CD4-positive, alpha-beta T cell treated with Interleukin-12 subunit alpha and Interleukin-12 subunit beta, for 1 hour (primary cell): ENCODE results near the gene NPHS1.
"Not testable (repeated sequence)": the region's sequence is repeated elsewhere in the genome, so short reads cannot be mapped to it uniquely, and the experiment has no call there.

Experiments
- DNase-seq: peaks from one replicate; pipeline ENCODE4 v3.0.0-alpha.2; 2020

NPHS1 gene

DNA sequence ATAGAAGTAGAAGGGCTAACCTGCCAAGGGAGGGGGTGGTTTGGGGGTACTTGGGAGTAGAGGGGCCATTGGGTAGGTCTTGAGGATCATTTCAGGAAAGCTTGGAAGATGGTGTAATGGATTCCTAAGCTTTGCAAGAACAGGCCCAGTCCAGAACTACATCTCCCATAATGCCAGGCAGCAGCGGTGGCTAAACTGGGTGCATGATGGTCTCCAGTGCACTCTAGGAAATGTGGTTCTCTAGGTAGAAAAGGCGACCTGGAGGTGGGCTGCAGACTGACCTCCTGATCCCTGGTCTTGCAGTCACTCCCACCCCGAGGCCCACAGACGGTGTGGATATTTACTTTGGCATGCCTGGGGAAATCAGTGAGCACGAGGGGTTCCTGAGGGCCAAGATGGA is 19.9 kb upstream of the NPHS1 start:
- no peak for DNase-seq

DNA sequence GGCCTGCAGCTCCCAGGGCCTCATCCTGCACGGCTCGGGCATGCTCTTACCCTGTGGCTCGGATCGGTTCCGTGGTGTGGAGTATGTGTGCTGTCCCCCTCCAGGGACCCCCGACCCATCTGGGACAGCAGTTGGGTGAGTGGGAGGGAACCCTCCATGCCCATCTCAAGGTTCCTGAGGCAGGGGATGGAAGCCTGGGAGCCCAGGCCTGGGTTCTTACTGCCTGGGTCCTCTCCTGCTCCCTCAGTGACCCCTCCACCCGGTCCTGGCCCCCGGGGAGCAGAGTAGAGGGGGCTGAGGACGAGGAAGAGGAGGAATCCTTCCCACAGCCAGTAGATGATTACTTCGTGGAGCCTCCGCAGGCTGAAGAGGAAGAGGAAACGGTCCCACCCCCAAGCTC is 19.3 kb upstream of the NPHS1 start:
- no peak for DNase-seq

DNA sequence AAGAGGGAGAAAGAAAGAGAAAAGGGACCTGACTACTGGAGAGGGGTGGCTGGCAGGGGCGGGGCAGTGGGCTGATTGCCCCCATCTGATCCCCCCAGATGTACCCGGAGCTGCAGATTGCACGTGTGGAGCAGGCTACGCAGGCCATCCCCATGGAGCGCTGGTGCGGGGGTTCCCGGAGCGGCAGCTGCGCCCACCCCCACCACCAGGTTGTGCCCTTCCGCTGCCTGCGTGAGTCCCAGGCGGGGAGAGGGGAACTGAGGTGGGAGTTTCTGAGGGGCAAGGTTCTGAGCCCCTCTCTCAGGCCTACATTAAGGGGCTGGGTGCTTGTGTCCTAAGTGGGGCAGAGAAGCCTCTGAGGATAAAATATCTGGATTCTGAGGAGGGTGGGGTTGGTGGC is 18.5 kb upstream of the NPHS1 start:
- no peak for DNase-seq

DNA sequence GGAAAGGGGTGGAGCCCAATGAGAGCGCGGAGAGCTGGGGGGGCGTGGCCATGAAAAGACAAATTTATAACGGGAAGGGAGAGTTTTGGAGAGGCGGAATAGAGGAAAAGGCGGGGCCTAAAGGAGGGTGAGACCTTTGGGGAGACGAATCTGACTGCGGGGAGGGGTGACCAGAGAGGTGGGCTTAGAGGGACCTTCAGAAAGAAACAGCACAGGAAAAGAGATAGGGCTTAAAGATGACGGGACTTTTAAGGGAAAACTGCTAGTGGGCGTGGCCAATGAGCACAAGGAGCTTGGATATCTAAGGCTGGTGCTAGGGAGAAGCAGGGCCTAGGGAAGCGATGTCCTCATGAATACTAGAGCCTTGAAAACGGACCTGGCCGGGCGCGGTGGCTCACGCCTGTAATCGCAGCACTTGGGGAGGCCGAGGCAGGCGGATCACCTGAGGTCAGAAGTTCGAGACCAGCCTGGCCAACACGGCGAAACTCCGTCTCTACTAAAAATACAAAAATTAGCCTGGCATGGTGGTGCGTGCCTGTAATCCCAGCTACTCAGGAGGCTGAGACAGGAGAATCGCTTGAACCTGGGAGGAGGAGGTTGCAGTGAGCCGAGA is 17.9 kb upstream of the NPHS1 start:
- not testable (repeated sequence) for DNase-seq

DNA sequence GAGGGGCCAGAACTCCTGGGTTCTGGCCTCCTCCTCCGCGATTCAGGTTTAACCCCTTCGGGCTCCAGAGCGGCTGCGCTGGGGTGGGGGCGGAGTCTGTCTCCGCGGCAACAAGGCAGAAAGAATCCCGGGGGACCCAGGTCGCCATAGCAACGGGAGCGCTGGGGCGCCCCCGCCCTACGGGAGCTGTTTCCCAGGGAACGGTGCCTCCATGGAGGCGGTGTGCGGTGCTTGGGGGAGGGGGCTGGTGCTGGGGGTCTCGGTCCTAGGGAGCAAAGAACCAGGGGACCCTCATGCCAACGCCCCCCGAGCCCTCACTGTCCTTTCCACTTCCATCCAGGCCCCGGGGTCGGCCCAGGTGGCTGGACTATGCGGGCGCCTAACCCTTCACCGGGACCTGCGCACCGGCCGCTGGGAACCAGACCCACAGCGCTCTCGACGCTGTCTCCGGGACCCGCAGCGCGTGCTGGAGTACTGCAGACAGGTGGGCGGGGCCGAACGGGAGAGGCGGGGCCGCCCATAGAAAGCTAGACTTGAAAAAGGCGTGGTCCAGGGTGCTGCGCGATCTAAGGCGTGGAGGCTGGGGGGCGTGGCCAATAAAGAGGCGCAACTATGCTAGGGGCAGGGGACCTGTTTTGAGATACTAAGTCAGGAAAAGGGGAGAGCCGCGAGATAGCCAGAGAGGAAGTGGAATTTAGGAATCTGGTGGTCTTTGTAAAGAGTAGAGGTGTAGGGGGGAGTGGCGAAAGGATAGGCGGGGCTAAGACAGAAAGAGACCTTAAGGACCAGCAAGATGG is 17.2 kb upstream of the NPHS1 start:
- DNase-seq, result peak; percentile 86

DNA sequence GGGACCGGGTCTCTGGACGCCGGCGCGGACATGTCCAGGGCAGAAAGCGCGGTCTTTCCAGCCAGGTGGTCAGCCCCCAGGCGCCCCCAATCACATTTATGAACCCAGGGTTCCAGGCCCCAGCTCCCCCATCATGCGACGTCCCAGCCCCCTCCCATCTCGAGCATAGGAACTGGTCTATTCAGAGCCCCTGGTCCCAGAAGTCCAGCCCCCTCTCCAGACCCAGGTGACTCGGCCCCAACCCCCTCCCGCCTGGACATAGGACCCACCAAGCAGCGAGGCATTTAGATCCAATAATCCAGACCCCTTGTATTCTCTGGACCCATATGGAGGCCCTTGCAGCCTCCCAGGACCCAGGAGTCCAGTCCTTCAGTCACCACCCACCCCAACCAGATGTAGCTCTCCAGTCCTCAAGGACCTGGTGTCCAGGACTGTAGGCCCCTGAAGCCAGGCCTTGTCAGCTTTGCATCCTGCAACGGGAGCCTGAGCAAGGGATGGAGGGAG is 16.6 kb upstream of the NPHS1 start:
- DNase-seq, result no peak

DNA sequence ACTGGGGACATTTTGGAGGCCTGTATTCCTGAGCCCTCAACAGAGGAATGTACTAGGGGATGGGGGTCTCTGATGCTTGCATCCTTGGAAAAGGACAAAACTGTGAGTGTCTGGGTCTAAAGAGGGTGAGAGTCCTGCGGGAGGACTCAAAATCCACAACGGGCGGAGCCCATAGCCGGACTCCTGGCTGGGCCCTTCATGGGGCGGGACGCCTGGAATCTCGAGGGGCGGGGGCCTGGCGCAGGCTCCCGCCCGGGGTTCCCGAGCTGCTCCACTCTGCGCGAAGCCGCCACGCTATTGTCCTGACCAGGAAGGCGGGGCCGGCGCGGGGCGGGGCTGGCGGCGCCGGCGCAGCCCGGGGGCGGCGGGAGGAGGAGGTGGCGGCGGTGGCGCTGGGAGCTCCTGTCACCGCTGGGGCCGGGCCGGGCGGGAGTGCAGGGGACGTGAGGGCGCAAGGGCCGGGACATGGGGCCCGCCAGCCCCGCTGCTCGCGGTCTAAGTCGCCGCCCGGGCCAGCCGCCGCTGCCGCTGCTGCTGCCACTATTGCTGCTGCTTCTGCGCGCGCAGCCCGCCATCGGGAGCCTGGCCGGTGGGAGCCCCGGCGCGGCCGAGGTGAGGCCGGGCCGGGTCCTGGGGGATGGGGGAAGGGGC is 16.0 kb upstream of the NPHS1 start, which contains the start of gene APLP1:
Gene APLP1, plus strand, starts transcription at position 403 of the 651 bp plus-strand sequence. Its CDS starts 63 bp downstream, at position 466.
- DNase-seq, result peak; percentile 71

DNA sequence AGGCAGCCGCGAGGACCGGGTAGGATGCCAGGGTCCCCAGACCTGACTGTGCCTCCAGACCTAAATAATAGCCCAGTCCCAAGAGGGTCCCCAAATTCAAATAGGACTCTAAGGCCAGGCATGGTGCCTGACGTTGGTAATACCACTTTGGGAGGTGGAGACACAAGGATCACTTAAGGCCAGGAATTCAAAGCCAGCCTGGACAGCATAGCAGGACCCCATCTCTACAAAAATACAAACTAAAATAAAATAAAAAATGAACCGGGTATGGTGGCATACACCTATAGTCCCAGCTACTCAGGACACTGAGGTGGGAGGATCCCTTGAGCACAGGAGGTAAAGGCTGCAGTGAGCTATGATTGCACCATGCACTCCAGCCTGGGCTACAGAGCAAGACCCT is 10.7 kb upstream of the NPHS1 start:
- no peak for DNase-seq

DNA sequence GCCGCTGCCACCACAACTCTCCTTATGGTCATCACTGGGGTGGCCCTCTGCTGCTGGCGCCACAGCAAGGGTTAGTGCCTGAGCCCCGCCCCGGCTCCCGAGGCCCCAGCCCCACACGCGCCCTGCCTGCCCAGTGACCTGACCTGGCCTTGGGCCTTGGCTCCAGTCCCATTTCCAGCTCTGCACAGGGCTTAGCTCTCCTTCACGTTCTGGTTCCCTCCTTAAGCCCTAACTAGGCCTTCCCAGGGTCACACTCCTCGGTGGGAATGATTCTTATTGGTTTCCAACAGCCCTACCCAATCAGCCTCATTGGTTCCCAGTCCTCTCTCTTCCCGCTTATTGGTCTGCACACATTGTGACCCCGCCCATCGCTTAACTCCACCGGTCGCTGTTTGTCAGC is 10.2 kb upstream of the NPHS1 start:
- DNase-seq, result no peak

DNA sequence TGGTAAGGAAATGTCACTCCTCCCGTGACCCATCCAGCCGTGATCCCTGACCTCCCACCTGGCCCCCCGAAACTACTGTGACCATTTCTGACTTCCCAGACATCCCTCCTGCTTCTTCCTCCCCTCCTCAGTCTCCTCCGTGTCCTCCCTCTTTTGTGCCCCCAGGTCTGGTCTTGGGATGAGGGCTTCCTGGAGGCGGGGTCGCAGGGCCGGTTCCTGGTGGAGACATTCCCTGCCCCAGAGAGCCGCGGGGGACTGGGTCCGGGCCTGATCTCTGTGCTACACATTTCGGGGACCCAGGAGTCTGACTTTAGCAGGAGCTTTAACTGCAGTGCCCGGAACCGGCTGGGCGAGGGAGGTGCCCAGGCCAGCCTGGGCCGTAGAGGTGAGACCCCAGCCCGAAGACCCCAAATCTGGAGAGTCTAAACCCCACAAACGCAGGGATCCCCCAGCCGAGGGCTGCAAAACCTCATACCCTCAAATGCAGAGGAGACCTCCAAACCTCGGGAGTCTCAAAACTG is 9.4 kb upstream of the NPHS1 start:
- DNase-seq, result no peak

DNA sequence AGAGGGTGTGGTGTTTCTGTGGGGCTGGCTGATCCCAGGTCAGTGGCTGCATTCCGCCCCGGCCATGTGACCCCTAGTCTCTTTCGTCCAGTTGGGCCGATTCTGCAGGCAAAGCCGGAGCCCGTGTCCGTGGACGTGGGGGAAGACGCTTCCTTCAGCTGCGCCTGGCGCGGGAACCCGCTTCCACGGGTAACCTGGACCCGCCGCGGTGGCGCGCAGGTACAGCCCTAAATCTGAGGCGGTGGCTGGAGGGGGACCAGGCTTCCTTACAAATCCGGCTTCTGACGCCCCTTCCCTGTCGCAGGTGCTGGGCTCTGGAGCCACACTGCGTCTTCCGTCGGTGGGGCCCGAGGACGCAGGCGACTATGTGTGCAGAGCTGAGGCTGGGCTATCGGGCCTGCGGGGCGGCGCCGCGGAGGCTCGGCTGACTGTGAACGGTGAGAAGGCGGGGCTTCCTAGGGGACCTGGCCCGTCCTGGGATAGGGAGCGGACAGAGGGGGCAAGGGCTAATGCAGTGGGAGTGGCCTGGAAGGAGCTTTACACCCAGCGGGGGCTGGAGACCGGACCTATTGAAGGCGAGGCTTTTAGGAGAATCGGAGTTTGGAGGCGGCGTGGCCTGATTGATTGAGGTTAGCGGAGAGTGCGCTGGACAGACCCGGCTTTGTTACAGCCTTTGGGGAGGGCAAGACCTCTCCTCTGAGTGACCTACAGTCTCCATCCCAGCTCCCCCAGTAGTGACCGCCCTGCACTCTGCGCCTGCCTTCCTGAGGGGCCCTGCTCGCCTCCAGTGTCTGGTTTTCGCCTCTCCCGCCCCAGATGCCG is 8.7 kb upstream of the NPHS1 start:
- DNase-seq, result no peak

DNA sequence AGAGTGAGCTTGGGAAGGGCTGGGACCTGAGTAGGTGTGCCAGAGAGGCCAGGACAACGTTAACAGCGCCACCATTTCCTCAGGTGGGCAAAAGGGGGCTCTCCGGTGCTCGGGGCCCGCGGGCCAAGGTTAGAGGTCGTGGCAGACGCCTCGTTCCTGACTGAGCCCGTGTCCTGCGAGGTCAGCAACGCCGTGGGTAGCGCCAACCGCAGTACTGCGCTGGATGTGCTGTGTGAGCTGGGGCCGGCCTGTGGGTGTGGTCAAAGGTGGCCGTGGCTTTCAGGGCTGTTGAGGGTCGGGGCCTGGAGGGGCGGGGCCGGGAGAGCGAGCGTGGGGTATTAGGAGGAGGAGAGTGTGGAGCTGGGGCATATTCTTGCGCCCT is 8.1 kb upstream of the NPHS1 start:
- DNase-seq, result no peak

DNA sequence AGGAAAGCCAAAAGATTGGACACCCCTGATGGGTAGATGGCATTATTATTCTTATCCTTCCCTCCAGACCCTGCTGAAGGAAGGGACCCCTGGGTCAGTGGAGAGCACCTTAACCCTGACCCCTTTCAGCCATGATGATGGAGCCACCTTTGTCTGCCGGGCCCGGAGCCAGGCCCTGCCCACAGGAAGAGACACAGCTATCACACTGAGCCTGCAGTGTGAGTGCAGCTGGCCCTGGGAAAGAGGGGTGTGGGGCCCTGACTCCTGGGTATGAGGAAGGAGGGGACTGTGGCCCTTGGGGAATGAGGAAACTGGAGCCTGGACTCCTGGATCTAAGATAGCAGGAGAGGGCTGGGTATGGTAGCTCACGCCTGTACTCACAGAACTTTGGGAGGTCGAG is 7.1 kb upstream of the NPHS1 start:
- DNase-seq, result no peak

DNA sequence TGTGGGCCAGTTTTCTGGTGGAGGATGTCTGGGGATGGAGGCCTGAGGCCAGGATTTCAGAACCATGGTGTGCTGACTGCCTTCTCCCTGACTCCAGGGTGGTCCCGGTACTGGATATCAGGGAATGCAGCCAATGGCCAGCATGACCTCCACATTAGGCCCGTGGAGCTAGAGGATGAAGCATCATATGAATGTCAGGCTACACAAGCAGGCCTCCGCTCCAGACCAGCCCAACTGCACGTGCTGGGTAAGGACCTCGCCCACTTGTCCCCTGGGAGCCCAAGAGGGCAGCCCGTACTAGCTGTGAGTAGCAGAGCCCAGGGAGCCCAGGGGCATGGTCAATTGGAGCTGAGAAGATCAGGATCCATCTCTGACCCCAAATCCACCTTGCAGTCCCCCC is 6.0 kb upstream of the NPHS1 start:
- DNase-seq, result no peak

DNA sequence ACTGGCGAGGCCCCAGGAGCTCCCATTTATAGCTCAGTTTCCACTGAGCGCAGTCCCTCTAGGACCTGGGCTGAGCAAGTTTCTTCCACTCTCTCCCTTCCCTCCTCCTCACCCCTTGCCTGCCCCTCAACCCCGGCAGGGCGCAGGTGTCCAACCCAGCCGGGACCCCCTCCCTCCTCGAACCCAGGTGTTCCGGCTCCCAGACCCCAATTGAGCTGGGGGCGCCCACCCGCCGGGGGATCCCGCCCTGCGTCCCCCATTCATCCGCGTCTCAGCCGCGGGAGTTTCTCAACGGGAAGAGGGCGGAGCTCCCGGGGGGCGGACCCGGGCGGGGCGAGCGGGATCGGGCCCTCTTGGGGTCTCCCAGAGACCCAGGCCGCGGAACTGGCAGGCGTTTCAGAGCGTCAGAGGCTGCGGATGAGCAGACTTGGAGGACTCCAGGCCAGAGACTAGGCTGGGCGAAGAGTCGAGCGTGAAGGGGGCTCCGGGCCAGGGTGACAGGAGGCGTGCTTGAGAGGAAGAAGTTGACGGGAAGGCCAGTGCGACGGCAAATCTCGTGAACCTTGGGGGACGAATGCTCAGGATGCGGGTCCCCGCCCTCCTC is 4.3 kb upstream of the NPHS1 start, which contains the start of gene KIRREL2:
Gene KIRREL2, plus strand, starts transcription at position 366 of the 604 bp plus-strand sequence. Its CDS starts 209 bp downstream, at position 575.
- peak; percentile 20 for DNase-seq

DNA sequence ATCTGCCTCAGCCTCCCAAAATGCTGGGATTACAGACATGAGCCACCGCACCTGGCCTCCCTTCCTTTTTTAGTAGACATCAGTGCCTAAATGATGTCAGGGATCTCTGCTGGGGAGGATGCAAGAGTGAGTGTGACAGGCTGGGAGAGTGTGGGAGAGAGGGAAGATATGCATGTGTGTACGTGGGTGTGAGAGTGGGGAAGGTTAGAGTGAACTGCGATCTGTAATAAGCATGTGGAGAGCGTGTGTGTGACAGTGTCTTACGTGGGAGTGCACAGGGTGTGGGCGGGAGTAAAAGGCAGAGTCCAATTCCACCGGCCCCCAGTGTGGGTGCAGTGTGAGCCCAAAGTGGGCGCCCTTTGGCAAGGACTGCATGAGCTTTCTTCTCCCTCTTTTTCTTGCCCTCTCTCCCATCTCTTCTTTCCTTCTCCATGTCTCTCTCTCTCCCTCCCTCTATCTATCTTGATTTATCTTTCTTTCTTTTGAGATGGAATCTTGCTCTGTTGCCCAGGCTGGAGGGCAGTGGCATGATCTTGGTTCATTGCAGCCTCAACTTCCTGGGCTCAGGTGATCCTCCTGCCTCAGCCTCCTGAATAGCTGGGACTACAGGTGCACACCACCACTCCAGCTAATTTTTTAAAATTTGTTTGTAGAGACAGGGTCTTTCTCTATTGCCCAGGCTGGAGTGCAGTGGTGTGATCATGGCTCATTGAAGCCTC is 893 bp upstream of the NPHS1 start:
- DNase-seq, result no peak

DNA sequence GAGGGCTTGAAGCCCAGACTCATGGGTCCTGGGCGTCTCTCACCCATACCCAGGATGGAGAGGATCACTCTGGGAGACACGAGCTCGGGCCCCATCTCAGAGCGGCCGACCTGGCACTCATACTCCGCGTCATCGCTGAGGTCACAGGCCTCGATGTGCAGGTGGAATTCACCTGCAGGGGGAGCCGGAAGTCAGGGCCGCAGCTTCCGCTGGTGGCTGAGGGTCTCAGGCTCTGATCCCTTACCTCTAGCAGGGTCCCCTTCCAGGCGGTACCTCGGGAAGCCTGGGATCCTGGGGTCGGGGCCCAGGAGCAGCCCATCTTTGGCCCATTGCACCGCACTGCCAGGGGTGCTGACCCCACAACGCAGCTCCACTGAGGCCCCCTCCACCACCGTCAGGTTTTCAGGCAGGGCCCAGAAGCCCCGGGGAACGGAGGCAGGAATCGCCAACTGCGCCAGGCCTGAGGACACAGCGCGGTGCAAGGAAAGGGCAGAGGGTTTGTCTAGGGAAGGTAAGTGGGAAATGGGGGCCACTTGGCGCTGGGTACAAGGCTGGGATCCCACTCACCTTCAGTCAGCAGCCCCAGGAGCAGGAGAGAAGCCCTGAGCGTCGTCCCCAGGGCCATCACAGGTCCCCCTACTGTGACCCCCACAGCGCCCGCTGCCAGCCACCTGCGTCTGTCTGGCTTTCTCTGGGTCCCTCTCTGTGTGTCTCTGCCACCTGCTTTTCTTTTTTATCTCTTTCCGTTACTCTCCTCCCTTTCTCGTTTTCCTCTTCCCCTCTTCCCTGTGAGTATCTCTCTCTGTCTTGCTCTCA is 883 bp downstream of the NPHS1 start:
- peak; percentile 20 for DNase-seq

DNA sequence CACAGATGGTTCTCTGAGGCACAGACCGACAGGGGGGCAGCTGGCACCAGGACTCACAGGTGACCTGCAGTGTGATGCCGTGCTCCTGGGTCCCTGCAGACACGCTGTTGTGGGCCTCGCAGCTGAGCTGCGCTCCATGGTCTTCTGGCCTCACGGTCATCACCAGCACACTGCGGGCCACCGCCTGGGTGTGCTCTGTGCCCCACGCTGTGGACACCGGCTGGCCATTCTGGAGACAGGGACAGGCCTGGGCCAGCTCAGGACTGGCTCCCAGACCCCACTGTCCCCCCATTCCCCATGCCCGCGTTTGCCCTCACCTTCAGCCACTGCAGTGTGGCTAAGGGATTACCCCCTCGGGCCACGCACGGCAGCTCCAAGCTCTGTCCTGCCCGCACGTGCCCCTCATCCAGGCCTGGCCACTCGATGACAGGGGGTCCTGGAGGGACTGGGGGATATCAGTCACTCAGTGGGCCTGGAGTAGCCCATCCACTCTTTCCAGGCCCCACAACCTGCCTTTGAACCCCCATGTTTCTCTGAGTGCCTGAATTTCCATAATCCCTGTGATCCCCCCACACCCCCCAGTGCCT is 3.3 kb downstream of the NPHS1 start:
- DNase-seq, result no peak

DNA sequence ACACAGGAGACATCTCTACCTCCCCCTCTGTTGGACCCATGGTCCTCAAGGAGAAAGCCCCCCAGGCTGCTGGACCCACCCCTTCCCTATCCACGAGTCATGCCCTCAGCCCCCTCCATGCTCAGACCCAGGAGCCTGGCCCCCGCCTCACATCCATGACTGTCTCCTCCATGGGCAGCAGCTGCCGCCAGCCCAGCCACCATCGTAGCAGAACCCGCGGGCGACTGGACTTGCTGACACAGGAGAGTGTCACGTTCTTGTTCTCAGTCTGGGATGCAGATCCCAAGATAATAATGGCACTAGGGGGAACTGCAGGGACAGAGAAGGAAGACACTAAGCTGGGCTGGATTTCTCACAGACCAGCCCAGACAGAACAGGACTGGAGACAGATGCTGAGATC is 3.8 kb downstream of the NPHS1 start:
- DNase-seq, result no peak

DNA sequence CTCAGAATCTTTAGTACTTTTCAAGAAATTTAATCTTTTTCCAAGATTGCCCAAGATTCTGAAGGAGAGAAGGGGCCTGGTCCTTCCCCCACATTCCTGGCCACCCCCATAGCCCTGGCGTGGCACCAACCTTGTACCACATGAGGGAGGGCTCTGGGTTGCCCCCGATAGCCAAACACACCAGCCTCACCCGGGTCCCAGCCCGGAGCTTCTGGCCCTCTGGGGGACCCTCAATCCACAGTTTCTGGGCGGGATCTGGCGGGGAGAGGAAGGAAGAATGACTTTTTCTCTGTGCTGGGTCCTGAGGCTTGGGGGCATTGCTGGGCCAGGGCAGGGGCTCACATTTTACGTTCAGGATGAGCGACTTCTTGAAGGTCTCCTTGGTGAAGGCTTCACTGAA is 4.4 kb downstream of the NPHS1 start:
- no peak for DNase-seq
